Urinary bladder (tissue), 4 donors: ENCODE data around the gene TTR. TPM values are rescaled to one million over a fixed set of nuclear protein-coding genes. Genes with fewer than 3 reads are reported as not detected.

Source experiments
- DNase-seq: peaks from one replicate; pipeline ENCODE4 v3.0.0-alpha.2; 2015; ENCODE audit errors: extremely low spot score
- H3K27ac ChIP-seq: one replicate; pipeline ENCODE4 v1.5.1; 2013; ENCODE audit warnings: low read depth, mild to moderate bottlenecking, moderate library complexity
- H3K36me3 ChIP-seq: one replicate; pipeline ENCODE4 v1.6.1; 2013; ENCODE audit warnings: mild to moderate bottlenecking, moderate library complexity; ENCODE audit not compliant: insufficient read depth
- H3K4me1 ChIP-seq: one replicate; pipeline ENCODE4 v1.6.1; 2013; ENCODE audit warnings: mild to moderate bottlenecking, moderate library complexity; ENCODE audit not compliant: insufficient read depth
- H3K4me3 ChIP-seq: one replicate; pipeline ENCODE4 v1.5.1; 2013; ENCODE audit warnings: low read depth, low read length
- WGBS: extraction: QIAGEN DNeasy Blood & Tissue Kit; methylation state at CpG from one replicate; pipeline ENCODE4 v1.1.7; 2013; 5-methylcytosine and 5-hydroxymethylcytosine counted together
- polyA plus RNA-seq: library from polyadenylated mRNA; stranded (reverse); fragments of 200-250 nt; gene quantifications from one replicate; pipeline ENCODE4 v1.2.3, GENCODE V29; 2013
- total RNA-seq: library from RNA; depleted of rRNA; stranded (reverse); fragments of >200 nt; gene quantifications from one replicate; pipeline ENCODE4 v1.2.3, GENCODE V29; 2014
- donor health status: healthy with polysubstance abuse.
- donor health status: healthy.

TTR gene
- total and polyA plus RNA-seq, 2 donors, result 0.82 TPM; not detected in 1

GRCh38 chr18:31612124-31612523 lies 20.4 kb downstream of the TTR start:
- H3K4me3 ChIP-seq, result no peak overlapping the region
- WGBS, result 60% methylated on average over 6 of the region's 6 CpGs
- no peak overlapping the region for H3K27ac ChIP-seq
- no peak for DNase-seq
- H3K36me3 ChIP-seq, result no peaks in the 10 kb centered on the region
- no peaks in the 10 kb centered on the region for H3K4me1 ChIP-seq

GRCh38 chr18:31614044-31614443 lies 22.4 kb downstream of the TTR start:
- Histone ChIP-seq H3K36me3 (no peaks in the 10 kb centered on the region), H3K27ac (no peak overlapping the region), H3K4me3 (no peak overlapping the region), H3K4me1 (no peaks in the 10 kb centered on the region)
- WGBS, result 74% methylated on average over 2 of the region's 2 CpGs
- no peak for DNase-seq

GRCh38 chr18:31616586-31616985 lies 24.9 kb downstream of the TTR start:
- 79% methylated on average over 4 of the region's 4 CpGs for WGBS
- no peaks in the 10 kb centered on the region for H3K4me1 ChIP-seq
- H3K36me3 ChIP-seq, result no peaks in the 10 kb centered on the region

GRCh38 chr18:31617031-31617717 lies 25.5 kb downstream of the TTR start:
- no peaks in the 10 kb centered on the region for H3K36me3 ChIP-seq
- 59% methylated on average over 5 of the region's 5 CpGs for WGBS
- no peak for DNase-seq

More at GRCh38 chr18:31616586-31616985, 24.9 kb downstream of the TTR start:
- no peak for DNase-seq
- no peak overlapping the region for H3K27ac ChIP-seq
- no peak overlapping the region for H3K4me3 ChIP-seq

GRCh38 chr18:31618801-31619200 lies 27.1 kb downstream of the TTR start:
- Histone ChIP-seq H3K36me3 (no peaks in the 10 kb centered on the region), H3K4me1 (no peaks in the 10 kb centered on the region), H3K27ac (no peak overlapping the region), H3K4me3 (no peak overlapping the region)
- DNase-seq, result no peak
- 92% methylated on average over 5 of the region's 5 CpGs for WGBS

More at GRCh38 chr18:31617031-31617717, 25.5 kb downstream of the TTR start:
- no peaks in the 10 kb centered on the region for H3K4me1 ChIP-seq
- H3K4me3 ChIP-seq, result no peak overlapping the region
- no peak overlapping the region for H3K27ac ChIP-seq

- no peak for DNase-seq
- no peak overlapping the region for H3K27ac ChIP-seq
- H3K36me3 ChIP-seq, result no peaks in the 10 kb centered on the region
- H3K4me1 ChIP-seq, result no peaks in the 10 kb centered on the region
- H3K4me3 ChIP-seq, result no peak overlapping the region
These were observed 27.6 kb downstream of the TTR start for GRCh38 chr18:31619291-31619690.

GRCh38 chr18:31624892-31625640 lies 33.4 kb downstream of the TTR start:
- Histone ChIP-seq H3K36me3 (no peaks in the 10 kb centered on the region), H3K4me3 (no peak overlapping the region), H3K27ac (no peak overlapping the region), H3K4me1 (no peaks in the 10 kb centered on the region)
- 90% methylated on average over 13 of the region's 13 CpGs for WGBS
- no peak for DNase-seq

- H3K4me3 ChIP-seq, result no peak overlapping the region
- H3K36me3 ChIP-seq, result no peaks in the 10 kb centered on the region
- WGBS, result 97% methylated on average over 6 of the region's 6 CpGs
- DNase-seq, result no peak
- H3K27ac ChIP-seq, result no peak overlapping the region
- no peaks in the 10 kb centered on the region for H3K4me1 ChIP-seq
These were observed 34.7 kb downstream of the TTR start for GRCh38 chr18:31626409-31626808.

- 96% methylated on average over 4 of the region's 4 CpGs for WGBS
These were observed 38.9 kb downstream of the TTR start for GRCh38 chr18:31630549-31630948.

GRCh38 chr18:31631526-31631925 lies 39.8 kb downstream of the TTR start:
- WGBS, result 99% methylated on average over 1 of the region's 1 CpG
- DNase-seq, result no peak
- no peak overlapping the region for H3K27ac ChIP-seq
- no peaks in the 10 kb centered on the region for H3K36me3 ChIP-seq
- H3K4me1 ChIP-seq, result no peaks in the 10 kb centered on the region
- no peak overlapping the region for H3K4me3 ChIP-seq

More at GRCh38 chr18:31630549-31630948, 38.9 kb downstream of the TTR start:
- Histone ChIP-seq H3K27ac (no peak overlapping the region), H3K4me1 (no peaks in the 10 kb centered on the region), H3K4me3 (no peak overlapping the region), H3K36me3 (no peaks in the 10 kb centered on the region)
- DNase-seq, result no peak

GRCh38 chr18:31632356-31632755 lies 40.7 kb downstream of the TTR start:
- WGBS, result 88% methylated on average over 1 of the region's 1 CpG
- H3K36me3 ChIP-seq, result no peaks in the 10 kb centered on the region
- H3K4me1 ChIP-seq, result no peaks in the 10 kb centered on the region
- DNase-seq, result no peak
- no peak overlapping the region for H3K27ac ChIP-seq
- H3K4me3 ChIP-seq, result no peak overlapping the region

GRCh38 chr18:31633392-31634330 lies 42.0 kb downstream of the TTR start:
- 76% methylated on average over 10 of the region's 10 CpGs for WGBS
- Histone ChIP-seq H3K27ac (no peak overlapping the region), H3K36me3 (no peaks in the 10 kb centered on the region), H3K4me3 (no peak overlapping the region), H3K4me1 (no peaks in the 10 kb centered on the region)
- no peak for DNase-seq

GRCh38 chr18:31634331-31634713 lies 42.6 kb downstream of the TTR start:
- H3K4me1 ChIP-seq, result no peaks in the 10 kb centered on the region
- no peak overlapping the region for H3K27ac ChIP-seq
- no peaks in the 10 kb centered on the region for H3K36me3 ChIP-seq
- no peak overlapping the region for H3K4me3 ChIP-seq
- DNase-seq, result no peak
- 75% methylated on average over 3 of the region's 3 CpGs for WGBS
